HuH-7 (cell line): ENCODE data around the gene DAGLA.
A peak's percentile ranks its signal among the peaks of the same experiment; 100 is the strongest.

Experiments
- DNase-seq: peaks from one replicate; pipeline ENCODE4 v3.0.0; 2011; ENCODE audit warnings: low spot score

Gene DAGLA

GRCh38 chr11:61730240-61730994 is 50.2 kb downstream of the DAGLA start:
- DNase-seq = no peak

- no peak for DNase-seq
Observed at GRCh38 chr11:61731211-61731951, 51.2 kb downstream of the DAGLA start.

GRCh38 chr11:61731952-61732675 is 51.9 kb downstream of the DAGLA start:
- no peak for DNase-seq

GRCh38 chr11:61732705-61733104 is 52.5 kb downstream of the DAGLA start:
- no peak for DNase-seq

GRCh38 chr11:61733120-61733978 is 53.2 kb downstream of the DAGLA start:
- peak; percentile 100 for DNase-seq

GRCh38 chr11:61734767-61735166 is 54.6 kb downstream of the DAGLA start:
- no peak for DNase-seq

- DNase-seq = no peak
Observed at GRCh38 chr11:61735391-61735790, 55.2 kb downstream of the DAGLA start.

GRCh38 chr11:61736310-61736709 is 56.1 kb downstream of the DAGLA start:
- no peak for DNase-seq

- no peak for DNase-seq
Observed at GRCh38 chr11:61737131-61737530, 56.9 kb downstream of the DAGLA start.

- DNase-seq = peak; percentile 57
Observed at GRCh38 chr11:61737636-61738386, 57.6 kb downstream of the DAGLA start.

- no peak for DNase-seq
Observed at GRCh38 chr11:61738776-61739175, 58.6 kb downstream of the DAGLA start.

GRCh38 chr11:61739413-61739812 is 59.2 kb downstream of the DAGLA start:
- no peak for DNase-seq

- DNase-seq = no peak
Observed at GRCh38 chr11:61739966-61740365, 59.8 kb downstream of the DAGLA start.

GRCh38 chr11:61742391-61742790 is 62.2 kb downstream of the DAGLA start:
- DNase-seq = no peak

- DNase-seq = no peak
Observed at GRCh38 chr11:61743486-61744095, 63.4 kb downstream of the DAGLA start.

GRCh38 chr11:61744181-61744580 is 64.0 kb downstream of the DAGLA start:
- DNase-seq = no peak

- DNase-seq = no peak
Observed at GRCh38 chr11:61744609-61745156, 64.5 kb downstream of the DAGLA start.

GRCh38 chr11:61745781-61746441 is 65.7 kb downstream of the DAGLA start:
- DNase-seq = no peak

- no peak for DNase-seq
Observed at GRCh38 chr11:61746442-61747191, 66.4 kb downstream of the DAGLA start.
